Stimulated activated CD4-positive, alpha-beta T cell treated with anti-CD3 and anti-CD28 coated beads, Interleukin-12 subunit alpha, Interleukin-12 subunit beta, amount 100 ng/mL, for 24 hours (primary cell): ENCODE data around the gene DENND10.
"Not testable (repeated sequence)": the region's sequence is repeated elsewhere in the genome, so short reads cannot be mapped to it uniquely, and the experiment has no call there.

Experiments
- DNase-seq, 2 experiments: peaks; one replicate each; pipeline ENCODE4 v3.0.0-alpha.2; 2020; ENCODE audit warnings: low read depth in 2 of 2

Gene DENND10, protein sequence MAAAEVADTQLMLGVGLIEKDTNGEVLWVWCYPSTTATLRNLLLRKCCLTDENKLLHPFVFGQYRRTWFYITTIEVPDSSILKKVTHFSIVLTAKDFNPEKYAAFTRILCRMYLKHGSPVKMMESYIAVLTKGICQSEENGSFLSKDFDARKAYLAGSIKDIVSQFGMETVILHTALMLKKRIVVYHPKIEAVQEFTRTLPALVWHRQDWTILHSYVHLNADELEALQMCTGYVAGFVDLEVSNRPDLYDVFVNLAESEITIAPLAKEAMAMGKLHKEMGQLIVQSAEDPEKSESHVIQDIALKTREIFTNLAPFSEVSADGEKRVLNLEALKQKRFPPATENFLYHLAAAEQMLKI

GRCh38 chr10:119103903-119104653 is at the start of gene DENND10:
DENND10 (plus strand) TSS chr10:119104113; CDS start chr10:119104143, 30 bp downstream.
- DNase-seq: peak; percentile 62 to 65

- no peak for DNase-seq
These were observed 48.4 kb upstream of the DENND10 start for GRCh38 chr10:119055472-119055871.

- no peak for DNase-seq
These were observed 45.9 kb upstream of the DENND10 start for GRCh38 chr10:119058010-119058409.

DNA sequence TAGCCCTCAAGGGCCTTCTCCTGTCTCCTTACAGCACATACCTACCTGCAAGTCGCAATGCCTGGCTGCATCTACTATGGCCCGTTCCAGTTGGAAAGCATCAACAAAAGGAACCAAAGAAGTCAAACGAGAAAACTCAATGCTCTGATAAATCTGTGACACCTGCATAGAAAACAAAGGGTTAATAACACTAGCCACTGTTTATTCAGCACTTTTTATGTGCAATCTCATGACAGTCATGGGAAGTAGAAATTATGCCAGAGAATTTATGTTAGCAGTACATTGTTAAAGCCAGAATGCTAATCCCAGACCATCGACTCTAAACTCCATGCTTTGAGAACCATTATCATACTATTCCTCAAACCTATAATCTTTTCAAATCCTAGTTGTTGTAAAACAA is 44.4 kb upstream of the DENND10 start:
- DNase-seq: no peak

DNA sequence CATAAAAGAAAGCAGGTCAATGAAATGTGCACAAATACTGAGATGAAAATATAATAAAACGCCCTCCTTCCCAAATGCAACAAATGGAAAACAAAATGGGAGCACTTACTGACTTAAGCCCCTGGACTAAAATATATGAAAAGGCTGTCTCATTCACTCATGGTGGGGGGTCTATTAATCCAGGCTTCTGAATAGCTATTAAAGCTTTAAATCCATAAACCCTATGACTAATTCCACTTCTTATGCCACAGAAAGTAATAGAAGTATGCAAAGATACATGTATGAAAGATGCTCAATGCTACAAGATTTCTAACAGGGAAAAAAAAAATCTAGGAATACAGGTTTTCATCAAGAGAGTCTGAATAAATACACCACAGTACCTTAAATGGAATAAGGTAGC is 43.8 kb upstream of the DENND10 start:
- no peak for DNase-seq

DNA sequence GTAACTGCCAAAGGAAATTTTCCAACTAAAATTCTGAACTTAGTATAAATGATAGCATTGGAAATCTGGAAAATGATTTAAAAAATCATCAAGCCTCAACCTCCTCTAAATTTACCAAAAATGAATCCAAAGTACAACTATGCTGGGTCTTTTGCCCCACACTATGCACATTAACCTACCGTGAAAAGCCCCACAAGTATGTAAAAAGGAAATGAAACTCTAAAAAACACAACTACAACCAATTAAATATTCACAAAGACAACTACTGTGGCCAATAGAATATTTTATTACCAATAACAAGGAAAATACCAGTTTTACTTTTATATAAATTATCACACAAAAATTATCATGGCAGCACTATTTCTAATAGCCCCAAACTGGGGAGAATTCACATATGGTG is 42.6 kb upstream of the DENND10 start:
- no peak for DNase-seq

DNA sequence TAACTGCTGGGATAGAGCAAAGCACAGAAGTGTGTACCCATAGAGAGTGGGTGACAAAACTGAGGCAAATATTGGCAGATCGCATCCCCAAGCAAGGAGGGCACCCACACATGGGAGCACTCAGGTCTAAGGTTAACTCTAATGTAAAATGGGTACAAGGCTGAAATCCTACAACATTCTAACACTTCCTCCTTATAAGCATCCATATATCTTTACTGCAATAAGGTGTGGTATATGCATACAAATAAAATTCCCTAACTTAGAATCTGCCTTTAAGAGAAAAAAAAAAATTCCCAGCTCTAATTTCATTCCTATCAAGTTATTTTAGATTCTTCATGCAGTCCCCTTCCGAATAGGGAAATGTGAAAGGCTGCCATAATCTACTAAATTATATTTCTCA is 42.0 kb upstream of the DENND10 start:
- DNase-seq: no peak

GRCh38 chr10:119070395-119071165 is 33.3 kb upstream of the DENND10 start:
- no peak for DNase-seq

DNA sequence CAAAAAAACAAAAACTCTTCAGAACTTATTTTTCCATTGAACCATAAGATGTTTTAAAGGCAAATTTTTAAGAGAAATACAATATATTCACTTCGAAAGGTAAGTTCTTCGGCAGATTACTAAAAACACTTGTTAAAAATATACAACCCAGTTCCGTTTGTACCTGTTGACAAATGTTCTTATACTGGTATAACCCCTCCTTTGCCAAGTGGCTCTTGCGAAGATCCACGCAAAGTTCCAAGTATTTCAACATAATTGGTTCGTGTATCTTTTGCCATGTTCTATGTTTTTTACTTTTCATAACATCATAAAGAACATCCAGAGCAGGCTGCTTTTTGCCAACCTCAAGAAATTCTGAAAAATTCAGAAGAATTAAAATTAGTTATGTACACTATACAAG is 30.3 kb upstream of the DENND10 start:
- no peak for DNase-seq

- no peak for DNase-seq
These were observed 25.3 kb upstream of the DENND10 start for GRCh38 chr10:119078422-119079179.

GRCh38 chr10:119079599-119080520 is 24.1 kb upstream of the DENND10 start:
- peak; percentile 48 to 59 for DNase-seq

DNA sequence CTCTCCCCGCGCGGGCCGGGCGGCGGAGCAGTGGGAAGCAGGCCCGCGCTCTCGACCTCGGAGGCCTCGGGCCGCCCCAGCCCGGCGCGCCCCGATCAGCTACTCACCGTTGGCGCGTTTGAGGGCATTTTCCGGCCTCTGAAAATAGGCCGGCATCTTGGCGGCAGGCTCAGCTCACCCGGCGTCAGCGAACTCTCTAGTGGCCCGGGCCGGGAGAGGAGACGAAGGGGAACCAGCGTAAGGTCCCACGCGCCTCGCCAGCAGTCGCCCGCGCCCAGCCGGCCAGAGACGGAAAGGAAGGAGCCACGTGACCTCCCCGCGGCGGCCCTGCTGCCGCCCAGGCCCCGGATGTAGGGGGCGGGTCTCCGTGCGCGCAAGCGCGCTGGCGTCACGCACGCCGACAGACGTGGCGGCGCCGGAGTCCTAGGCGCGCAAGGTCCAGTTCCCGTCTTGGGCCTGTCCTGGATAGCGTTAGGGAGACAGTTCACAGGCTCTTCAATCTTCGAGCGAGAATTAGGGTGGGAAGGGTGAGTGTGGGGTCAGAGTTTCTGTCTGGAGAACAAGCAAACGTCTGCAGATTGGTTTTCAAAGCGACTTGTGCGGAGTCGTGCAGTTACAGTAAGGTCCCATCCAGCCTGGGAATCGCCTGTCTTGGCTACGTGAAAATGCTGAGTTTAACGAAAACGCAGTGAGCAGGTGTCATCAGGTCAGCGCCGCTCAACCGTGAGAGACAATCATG is 23.2 kb upstream of the DENND10 start, which contains the start of gene EIF3A:
Gene EIF3A, minus strand, starts transcription at position 297 of the 739 bp plus-strand sequence. Its CDS starts 141 bp downstream, at position 156.
- peak; percentile 81 to 86 for DNase-seq

- no peak for DNase-seq
These were observed 19.0 kb upstream of the DENND10 start for GRCh38 chr10:119084896-119085295.

DNA sequence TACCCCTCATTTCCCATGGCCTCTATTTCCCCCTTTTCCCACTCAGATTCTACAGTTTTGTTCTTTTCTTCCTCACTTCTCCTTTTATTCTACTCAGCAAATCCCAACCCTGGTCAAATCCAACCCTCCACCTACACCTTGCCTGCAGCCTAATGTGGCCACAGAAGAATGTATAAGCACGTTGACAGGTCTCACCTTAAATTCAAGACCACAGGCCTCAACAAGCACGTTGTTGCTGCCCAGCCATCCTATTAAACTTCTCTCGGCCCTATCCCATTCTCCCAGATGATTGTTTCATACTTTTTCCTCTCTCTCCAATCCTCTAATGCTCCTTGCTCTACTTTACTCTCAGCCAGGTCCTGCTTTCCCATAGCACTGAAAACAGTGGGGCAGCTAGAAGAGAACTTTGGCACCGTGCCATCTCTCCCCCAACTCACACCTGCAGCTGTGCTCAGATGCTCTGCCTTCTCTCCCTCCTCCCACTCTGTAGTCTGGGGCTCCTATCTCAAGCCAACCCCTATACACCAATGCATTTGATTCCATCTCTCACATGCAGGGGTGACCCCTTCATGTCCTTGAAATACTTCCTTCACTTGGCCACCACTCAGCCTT is 16.5 kb upstream of the DENND10 start:
- no peak for DNase-seq

- DNase-seq: no peak
These were observed 13.7 kb upstream of the DENND10 start for GRCh38 chr10:119090026-119090795.

DNA sequence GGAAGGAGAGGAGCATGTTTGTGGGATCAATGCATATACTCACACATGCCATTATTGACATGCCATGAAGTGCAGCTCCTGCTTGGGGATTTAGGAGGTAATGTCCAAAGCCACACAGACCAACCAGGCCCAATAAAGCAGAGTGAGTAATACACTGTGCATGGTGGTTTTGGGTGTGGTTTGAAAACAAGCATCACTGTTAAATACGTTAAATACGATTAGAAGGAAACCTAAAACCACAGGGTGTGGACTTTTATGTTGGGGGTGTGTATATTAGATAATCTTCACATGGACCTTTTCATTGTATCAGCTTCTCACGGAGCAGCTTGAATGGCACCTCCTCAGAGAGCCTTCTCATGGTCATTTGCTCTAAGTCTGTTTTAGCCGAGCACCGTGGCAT is 12.9 kb upstream of the DENND10 start:
- no peak for DNase-seq

- DNase-seq: no peak
These were observed 8.3 kb upstream of the DENND10 start for GRCh38 chr10:119095640-119096039.

DNA sequence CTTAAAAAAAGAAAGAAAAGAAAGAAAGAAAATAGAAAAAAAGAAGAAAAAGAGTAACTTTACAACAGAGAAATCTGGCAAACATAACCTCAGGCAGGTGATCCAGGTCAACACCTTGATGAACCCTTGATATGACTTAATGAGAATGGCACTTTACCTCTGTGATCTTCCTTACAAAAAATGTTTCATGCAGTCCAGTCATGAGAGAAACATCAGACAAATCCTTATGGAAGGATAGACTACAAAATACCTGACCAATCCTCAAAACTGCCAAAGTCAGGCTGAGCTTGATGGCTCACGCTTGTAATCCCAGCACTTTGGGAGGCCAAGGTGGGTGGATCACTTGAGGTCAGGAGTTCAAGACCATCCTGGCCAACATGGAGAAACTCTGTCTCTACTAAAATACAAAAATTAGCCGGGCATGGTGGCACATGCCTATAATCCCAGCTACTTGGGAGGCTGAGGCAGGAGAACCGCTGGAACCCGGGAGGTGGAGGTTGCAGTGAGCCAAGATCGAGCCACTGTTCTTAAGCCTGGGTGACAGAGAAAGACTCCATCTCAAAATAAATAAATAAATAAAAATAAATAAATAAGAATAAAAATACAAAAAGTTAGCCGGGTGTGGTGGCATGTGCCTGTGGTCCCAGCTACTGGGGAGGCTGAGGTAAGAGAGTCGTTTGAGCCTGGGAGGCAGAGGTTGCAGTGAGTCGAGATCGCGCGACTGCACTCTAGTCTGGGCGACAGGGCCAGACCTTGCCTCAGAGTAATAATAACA is 7.1 kb upstream of the DENND10 start:
- not testable (repeated sequence) for DNase-seq
